WI38 (cell line): Measurements from ENCODE around the gene USP49.

ENCODE experiments used
- H3K4me3 ChIP-seq: 2 replicates; pipeline ENCODE4 v1.5.1; 2011; ENCODE audit warnings: low read depth, mild to moderate bottlenecking, control low read depth, low read length
- CTCF ChIP-seq: IDR thresholded peaks from 2 replicates; pipeline ENCODE4 v1.5.1; 2012; ENCODE audit warnings: low read depth, mild to moderate bottlenecking, control low read depth, low read length

USP49 gene

GRCh38 chr6:41840326-41840725, 54.8 kb downstream of the USP49 start:
- H3K4me3 ChIP-seq = no peak overlapping the region
- no peak for TF ChIP-seq CTCF

GRCh38 chr6:41836660-41837052, 58.5 kb downstream of the USP49 start:
- H3K4me3 ChIP-seq = no peak overlapping the region
- TF ChIP-seq CTCF = no peak

GRCh38 chr6:41836022-41836659, 59.0 kb downstream of the USP49 start:
- no peak for TF ChIP-seq CTCF

GRCh38 chr6:41832263-41832662, 62.9 kb downstream of the USP49 start:
- TF ChIP-seq CTCF = no peak
- H3K4me3 ChIP-seq = no peak overlapping the region

More at GRCh38 chr6:41836022-41836659, 59.0 kb downstream of the USP49 start:
- H3K4me3 ChIP-seq = no peak overlapping the region

- no peak for TF ChIP-seq CTCF
- no peak overlapping the region for H3K4me3 ChIP-seq
These were observed 68.7 kb downstream of the USP49 start for GRCh38 chr6:41826343-41827022.

GRCh38 chr6:41824571-41825569, 70.3 kb downstream of the USP49 start:
- no peak for TF ChIP-seq CTCF

More at GRCh38 chr6:41824571-41825569, 70.3 kb downstream of the USP49 start:
- no peak overlapping the region for H3K4me3 ChIP-seq
